Heart left ventricle (tissue), 16 donors: ENCODE results near the gene GPT2. TPM values are rescaled to one million over a fixed set of nuclear protein-coding genes. Genes with fewer than 3 reads are reported as not detected.
A peak's percentile ranks its signal among the peaks of the same experiment; 100 is the strongest.

Experiments
- ATAC-seq, 4 donors: fragments of 200-7000 bp; cut with Tn5 transposase; one replicate each; pipeline ENCODE4 v1.9.1; 2020 to 2022; ENCODE audit warnings: moderate library complexity in 4 of 4, mild to moderate bottlenecking in 3 of 4, moderate number of reproducible peaks in 1 of 4
- DNase-seq, 5 donors: peaks; one replicate each; pipeline ENCODE4 v3.0.0-alpha.2; 2020
- H3K27ac ChIP-seq, 12 donors: fragments of 200-600 bp; sonication (generic) in 4 of 12; one replicate each; pipeline versions ENCODE4 v1.5.0 to v1.8.0; 2016 to 2022; ENCODE audit warnings: mild to moderate bottlenecking in 2 of 12
- H3K27me3 ChIP-seq, 9 donors: fragments of 200-600 bp; sonication (generic) in 2 of 9; one replicate each; pipeline versions ENCODE4 v1.5.1 to v1.8.0; 2016 to 2022; ENCODE audit warnings: mild to moderate bottlenecking in 3 of 9
- H3K36me3 ChIP-seq, 9 donors: fragments of 200-600 bp; sonication (generic) in 2 of 9; one replicate each; pipeline versions ENCODE4 v1.5.0 to v1.8.0; 2018 to 2022; ENCODE audit warnings: mild to moderate bottlenecking in 2 of 9
- H3K4me1 ChIP-seq, 12 donors: fragments of 200-600 bp; sonication (generic) in 4 of 12; one replicate each; pipeline versions ENCODE4 v1.5.0 to v1.8.0; 2016 to 2022; ENCODE audit warnings: mild to moderate bottlenecking in 3 of 12
- H3K4me3 ChIP-seq, 12 donors: fragments of 200-600 bp; sonication (generic) in 4 of 12; one replicate each; pipeline versions ENCODE4 v1.5.0 to v1.8.0; 2017 to 2022; ENCODE audit warnings: mild to moderate bottlenecking in 9 of 12, moderate library complexity in 4 of 12
- H3K9me3 ChIP-seq, 12 donors: fragments of 200-600 bp; sonication (generic) in 4 of 12; one replicate each; pipeline versions ENCODE4 v1.5.0 to v1.8.0; 2016 to 2022; ENCODE audit warnings: mild to moderate bottlenecking in 1 of 12
- POLR2A ChIP-seq, 2 donors: fragments of 450-650 bp; IDR thresholded peaks; one replicate each; pipeline ENCODE4 v1.6.1; 2017; ENCODE audit warnings: antibody characterized with exemption in 2 of 2, mild to moderate bottlenecking in 2 of 2, moderate library complexity in 2 of 2
- WGBS, 4 donors: extraction: QIAGEN DNeasy Blood & Tissue Kit in 2 of 4; methylation state at CpG; one replicate each; pipeline versions ENCODE4 v1.1.5 to v1.1.7; 2013 to 2018; 5-methylcytosine and 5-hydroxymethylcytosine counted together
- intact Hi-C, 10 donors: fragments of 100-400 bp; cut with DNase I; formaldehyde crosslinking; loops; one replicate each; pipeline versions ENCODE4 v1.11.1 to v1.14.2; 2022
- polyA plus RNA-seq, 2 donors: library from polyadenylated mRNA; stranded (reverse); fragments of 200-250 nt; gene quantifications; one replicate each; pipeline ENCODE4 v1.2.3, GENCODE V29; 2013
- total RNA-seq, 9 donors: library from RNA; depleted of rRNA in 2 of 9; stranded (reverse); fragments of >200 nt in 2 of 9; fragmentation: NEBNext Ultra II Directional in 3 of 9; extraction: Animal tissue kit (Norgen Biotek cat#: 25700) in 3 of 9; gene quantifications; one replicate each; pipeline versions ENCODE4 v1.1.0 to v1.2.4, GENCODE V29; 2016 to 2023
- TF ChIP-seq, protein P1 (sequence below), 12 donors: fragments of 200-600 bp; sonication (generic) in 4 of 12; IDR thresholded peaks; one replicate each; pipeline versions ENCODE4 v1.5.0 to v1.8.0; 2018 to 2022; ENCODE audit warnings: antibody characterized with exemption in 12 of 12, mild to moderate bottlenecking in 5 of 12
- donor health status: ischemic (EF 13 %, LVEDD 7.1; RV severe dilation, severe dysfunction).
- donor health status: healthy with polysubstance abuse.
- donor health status: DM: no; HTN: yes; CAD: no.
- donor health status: DM: no; HTN: no; CAD: no.
- donor health status: ischemic (EF 25% LVEDD 6.9; RV normal size, moderate dysfunction).
- donor health status: ischemic (EF 25% LVEDD 5.7; RV mildly dilated, moderate dysfunction).
- donor health status: healthy.
- donor health status: DM: yes; HTN: yes; CAD: no.
- donor health status: ischemic (EF 35%, LVEDD 5.7; RV mildly dilated, moderate dysfunction).
- donor health status: nonischemic (EF 11% LVEDD 7.7; RV severe dilation, severe dysfunction).
- donor health status: DM: yes; HTN: yes; CAD: no.
- donor health status: PGD.
- donor health status: ischemic (EF 29% LVEDD 5.4; RV normal size, mild dysfunction).
- donor health status: nonischemic (EF 23%, LVEDD 6.1; RV moderate dilation, normal function).

GPT2 gene
- total and polyA plus RNA-seq, 11 donors: 8.5 to 30.6 (median 15.0) TPM

DNA sequence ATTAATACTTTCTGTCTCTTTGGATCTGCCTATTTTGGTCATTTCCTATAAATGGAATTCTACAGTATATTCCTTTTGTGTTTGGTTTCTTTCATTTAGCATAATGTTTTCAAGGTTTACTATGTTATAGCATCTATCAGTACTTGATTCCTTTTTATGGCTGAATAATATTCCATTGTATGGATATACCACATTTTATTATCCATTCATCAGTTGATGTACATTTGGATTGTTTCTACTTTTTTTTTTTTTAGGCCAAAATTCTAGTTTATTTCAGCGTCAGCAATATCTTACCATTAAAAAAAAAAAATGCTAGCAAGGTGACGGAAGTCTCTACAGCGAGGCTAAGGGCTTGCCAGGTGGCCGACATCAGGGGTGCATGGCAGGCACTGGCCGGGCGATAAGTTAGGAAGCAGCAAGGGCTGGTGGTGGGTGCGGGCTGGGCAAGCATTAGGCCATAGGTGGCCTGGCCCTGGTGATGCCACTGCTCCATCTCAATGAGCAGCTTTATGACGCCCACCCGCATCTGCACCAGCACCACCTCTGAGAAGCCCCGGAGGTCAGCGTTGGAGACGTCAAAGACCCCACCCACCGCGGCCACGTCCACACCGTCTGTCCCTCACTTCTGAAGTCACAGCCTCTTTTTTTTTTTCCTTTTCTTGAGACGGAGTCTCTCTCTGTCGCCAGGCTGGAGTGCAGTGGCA lies 41.8 kb upstream of the GPT2 start:
- H3K36me3 ChIP-seq: no peaks in the 10 kb centered on the region
- H3K4me1 ChIP-seq: peaks cover 0 to 6% (median 0%) of the 10 kb centered on the region in 12 donors
- H3K4me3 ChIP-seq: no peak overlapping the region
- H3K9me3 ChIP-seq: peaks cover 0 to 9% (median 0%) of the 10 kb centered on the region in 12 donors
- H3K27ac ChIP-seq: no peak overlapping the region
- TF ChIP-seq POLR2A (IDR thresholded peaks at IDR 0.05): no peak
- TF ChIP-seq, protein P1, sequence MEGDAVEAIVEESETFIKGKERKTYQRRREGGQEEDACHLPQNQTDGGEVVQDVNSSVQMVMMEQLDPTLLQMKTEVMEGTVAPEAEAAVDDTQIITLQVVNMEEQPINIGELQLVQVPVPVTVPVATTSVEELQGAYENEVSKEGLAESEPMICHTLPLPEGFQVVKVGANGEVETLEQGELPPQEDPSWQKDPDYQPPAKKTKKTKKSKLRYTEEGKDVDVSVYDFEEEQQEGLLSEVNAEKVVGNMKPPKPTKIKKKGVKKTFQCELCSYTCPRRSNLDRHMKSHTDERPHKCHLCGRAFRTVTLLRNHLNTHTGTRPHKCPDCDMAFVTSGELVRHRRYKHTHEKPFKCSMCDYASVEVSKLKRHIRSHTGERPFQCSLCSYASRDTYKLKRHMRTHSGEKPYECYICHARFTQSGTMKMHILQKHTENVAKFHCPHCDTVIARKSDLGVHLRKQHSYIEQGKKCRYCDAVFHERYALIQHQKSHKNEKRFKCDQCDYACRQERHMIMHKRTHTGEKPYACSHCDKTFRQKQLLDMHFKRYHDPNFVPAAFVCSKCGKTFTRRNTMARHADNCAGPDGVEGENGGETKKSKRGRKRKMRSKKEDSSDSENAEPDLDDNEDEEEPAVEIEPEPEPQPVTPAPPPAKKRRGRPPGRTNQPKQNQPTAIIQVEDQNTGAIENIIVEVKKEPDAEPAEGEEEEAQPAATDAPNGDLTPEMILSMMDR (IDR thresholded peaks at IDR 0.05): no peak
- intact Hi-C loops: no loop called here
- WGBS, 4 donors: 95 to 99% (median 97%) methylated on average over 18 of the region's 18 CpGs
- H3K27me3 ChIP-seq: peaks cover 0 to 30% (median 13%) of the 10 kb centered on the region in 9 donors
- ATAC-seq (no peak), DNase-seq (no peak)

GRCh38 chr16:46843898-46844642 lies 40.1 kb upstream of the GPT2 start:
- DNase-seq (no peak), ATAC-seq (peak in 1 of 4 donors; percentile 44)
- 28 to 50% (median 40%) methylated on average over 54 to 74 of the region's 74 CpGs for WGBS, 4 donors
- peak overlapping the region in 1 of 12 donors; percentile 31 for H3K4me3 ChIP-seq
- peaks cover 0 to 34% (median 13%) of the 10 kb centered on the region in 9 donors for H3K27me3 ChIP-seq
- H3K9me3 ChIP-seq: peaks cover 0 to 9% (median 0%) of the 10 kb centered on the region in 12 donors
- intact Hi-C loops: no loop called here
- H3K27ac ChIP-seq: no peak overlapping the region
- TF ChIP-seq, protein P1 (IDR thresholded peaks at IDR 0.05): no peak
- no peak for TF ChIP-seq POLR2A (IDR thresholded peaks at IDR 0.05)
- H3K36me3 ChIP-seq: no peaks in the 10 kb centered on the region
- peaks cover 0 to 6% (median 0%) of the 10 kb centered on the region in 12 donors for H3K4me1 ChIP-seq

DNA sequence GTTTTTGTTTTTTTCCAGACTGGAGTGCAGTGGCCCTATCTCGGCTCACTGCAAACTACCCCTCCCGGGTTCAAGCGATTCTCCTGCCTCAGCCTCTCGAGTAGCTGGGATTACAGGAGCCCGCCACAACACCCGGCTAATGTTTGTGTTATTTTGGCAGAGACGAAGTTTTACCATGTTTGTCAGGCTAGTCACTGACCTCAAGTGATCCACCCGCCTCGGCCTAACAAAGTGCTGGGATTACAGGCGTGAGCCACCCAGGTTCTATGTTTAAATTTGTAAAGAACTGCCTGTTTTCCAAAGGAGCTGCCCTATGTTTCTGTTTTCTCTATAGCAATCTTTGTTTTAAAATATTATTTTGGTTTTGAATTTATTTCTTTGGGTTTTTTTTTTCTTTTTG lies 39.4 kb upstream of the GPT2 start:
- no peak for ATAC-seq
- Histone ChIP-seq H3K27me3 (peaks cover 0 to 34% (median 13%) of the 10 kb centered on the region in 9 donors), H3K4me1 (peaks cover 0 to 6% (median 0%) of the 10 kb centered on the region in 12 donors), H3K27ac (no peak overlapping the region), H3K36me3 (no peaks in the 10 kb centered on the region), H3K4me3 (no peak overlapping the region), H3K9me3 (peaks cover 0 to 9% (median 0%) of the 10 kb centered on the region in 12 donors)
- intact Hi-C loops: no loop called here
- no peak for TF ChIP-seq POLR2A (IDR thresholded peaks at IDR 0.05)
- 79 to 86% (median 83%) methylated on average over 10 of the region's 10 CpGs for WGBS, 4 donors
- DNase-seq: no peak

GRCh38 chr16:46845952-46846351 lies 38.2 kb upstream of the GPT2 start:
- 91 to 96% (median 92%) methylated on average over 5 of the region's 5 CpGs for WGBS, 4 donors

More at GRCh38 chr16:46845952-46846351, 38.2 kb upstream of the GPT2 start:
- no peaks in the 10 kb centered on the region for H3K36me3 ChIP-seq
- H3K27me3 ChIP-seq: peaks cover 0 to 34% (median 13%) of the 10 kb centered on the region in 9 donors
- H3K4me3 ChIP-seq: no peak overlapping the region
- no peak overlapping the region for H3K27ac ChIP-seq
- H3K4me1 ChIP-seq: peaks cover 0 to 6% (median 0%) of the 10 kb centered on the region in 12 donors
- TF ChIP-seq, protein P1 (IDR thresholded peaks at IDR 0.05): no peak
- TF ChIP-seq POLR2A (IDR thresholded peaks at IDR 0.05): no peak
- H3K9me3 ChIP-seq: peaks cover 0 to 9% (median 0%) of the 10 kb centered on the region in 12 donors
- intact Hi-C loops: no loop called here
- DNase-seq (no peak), ATAC-seq (no peak)
